Esophagus squamous epithelium (tissue), 5 donors: Measurements from ENCODE around the gene MMP11. TPM values are rescaled to one million over a fixed set of nuclear protein-coding genes. Genes with fewer than 3 reads are reported as not detected.
A peak's percentile ranks its signal among the peaks of the same experiment; 100 is the strongest.

Experiments used
- DNase-seq: peaks from one replicate; lab custom pipeline; 2025; lab: John Stamatoyannopoulos, UW
- H3K27ac ChIP-seq, 4 donors: fragments of 200-600 bp; sonication (generic); one replicate each; pipeline ENCODE4 v1.5.1; 2016 to 2019; ENCODE audit warnings: mild to moderate bottlenecking in 1 of 4
- H3K27me3 ChIP-seq, 4 donors: fragments of 200-600 bp; sonication (generic); 1 replicate in 3 of 4; 2 replicates in 1 of 4; pipeline versions ENCODE4 v1.5.1 to v1.6.0; 2017 to 2021; ENCODE audit warnings: antibody characterized with exemption in 1 of 4
- H3K36me3 ChIP-seq, 3 donors: fragments of 200-600 bp; sonication (generic); one replicate each; pipeline ENCODE4 v1.5.1; 2016 to 2019
- H3K4me1 ChIP-seq, 3 donors: fragments of 200-600 bp; sonication (generic); one replicate each; pipeline ENCODE4 v1.5.1; 2017 to 2019
- H3K4me3 ChIP-seq, 4 donors: fragments of 200-600 bp; sonication (generic); 1 replicate in 3 of 4; 2 replicates in 1 of 4; pipeline ENCODE4 v1.5.1; 2016 to 2019; ENCODE audit warnings: mild to moderate bottlenecking in 2 of 4, moderate library complexity in 1 of 4
- H3K9me3 ChIP-seq, 3 donors: fragments of 200-600 bp; sonication (generic); one replicate each; pipeline ENCODE4 v1.5.1; 2016 to 2019
- CTCF ChIP-seq, 6 experiments: fragments of 450-650 bp in 4 of 6; fragments of 200-600 bp in 2 of 6; sonication (generic) in 2 of 6; IDR thresholded peaks; one replicate each; pipeline ENCODE4 v1.5.1; 2016 to 2019; ENCODE audit warnings: antibody characterized with exemption in 6 of 6, mild to moderate bottlenecking in 4 of 6, moderate library complexity in 4 of 6
- POLR2A ChIP-seq, 4 donors: fragments of 450-650 bp; IDR thresholded peaks; one replicate each; pipeline ENCODE4 v1.6.1; 2017; ENCODE audit warnings: antibody characterized with exemption in 4 of 4, mild to moderate bottlenecking in 4 of 4, moderate library complexity in 3 of 4
- WGBS, 2 donors: methylation state at CpG; one replicate each; pipeline ENCODE4 v1.1.5; 2018; 5-methylcytosine and 5-hydroxymethylcytosine counted together
- intact Hi-C: fragments of 100-400 bp; cut with DNase I; formaldehyde crosslinking; loops from one replicate; pipeline ENCODE4 v1.15.0; 2022
- total RNA-seq, 4 donors: library from RNA; depleted of rRNA; stranded (reverse); fragments of >200 nt; gene quantifications; one replicate each; pipeline ENCODE4 v1.1.0, GENCODE V29; 2016
- donor health status: DM: yes; HTN: yes; CAD: no.

The MMP11 gene
- total RNA-seq, 4 donors from 2014 or later: 0.34 to 1.6 (median 1.1) TPM

- Histone ChIP-seq H3K27me3 (no peaks in the 10 kb centered on the region), H3K9me3 (no peaks in the 10 kb centered on the region), H3K4me3 (no peak overlapping the region), H3K36me3 (no peaks in the 10 kb centered on the region), H3K27ac (no peak overlapping the region), H3K4me1 (peaks cover 6 to 31% (median 18%) of the 10 kb centered on the region in 3 donors)
- no peak for TF ChIP-seq CTCF (IDR thresholded peaks at IDR 0.05)
- DNase-seq: no peak
- intact Hi-C loops: no loop called here
- WGBS, 2 donors: 83 to 89% methylated on average over 4 of the region's 5 CpGs
Observed at GRCh38 chr22:23779731-23780130, 7.1 kb downstream of the MMP11 start.

GRCh38 chr22:23780146-23780748, 7.6 kb downstream of the MMP11 start:
- no peak for DNase-seq
- intact Hi-C loops: no loop called here
- Histone ChIP-seq H3K27me3 (no peaks in the 10 kb centered on the region), H3K9me3 (no peaks in the 10 kb centered on the region), H3K36me3 (no peaks in the 10 kb centered on the region), H3K27ac (no peak overlapping the region), H3K4me1 (peaks cover 6 to 26% (median 13%) of the 10 kb centered on the region in 3 donors), H3K4me3 (no peak overlapping the region)
- TF ChIP-seq CTCF (IDR thresholded peaks at IDR 0.05) (no peak), POLR2A (IDR thresholded peaks at IDR 0.05) (no peak)
- 73% methylated on average over 9 of the region's 20 CpGs; no CpG with 5 or more reads in 1 of the 2 donors for WGBS, 2 donors

DNA sequence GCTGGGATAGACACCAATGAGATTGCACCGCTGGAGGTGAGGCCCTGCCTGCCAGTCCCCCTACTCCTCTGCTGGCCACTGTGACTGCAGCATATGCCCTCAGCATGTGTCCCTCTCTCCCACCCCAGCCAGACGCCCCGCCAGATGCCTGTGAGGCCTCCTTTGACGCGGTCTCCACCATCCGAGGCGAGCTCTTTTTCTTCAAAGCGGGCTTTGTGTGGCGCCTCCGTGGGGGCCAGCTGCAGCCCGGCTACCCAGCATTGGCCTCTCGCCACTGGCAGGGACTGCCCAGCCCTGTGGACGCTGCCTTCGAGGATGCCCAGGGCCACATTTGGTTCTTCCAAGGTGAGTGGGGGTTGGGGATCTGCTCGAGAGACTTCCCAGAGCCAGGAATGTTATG, 8.4 kb downstream of the MMP11 start:
- Histone ChIP-seq H3K36me3 (no peaks in the 10 kb centered on the region), H3K27ac (peak overlapping the region in 1 of 4 donors; percentile 33), H3K27me3 (no peaks in the 10 kb centered on the region), H3K4me3 (no peak overlapping the region), H3K4me1 (peaks cover 6 to 31% (median 13%) of the 10 kb centered on the region in 3 donors), H3K9me3 (no peaks in the 10 kb centered on the region)
- TF ChIP-seq CTCF (IDR thresholded peaks at IDR 0.05) (no peak), POLR2A (IDR thresholded peaks at IDR 0.05) (no peak)
- intact Hi-C loops: no loop called here
- WGBS, 2 donors: 86% methylated on average over 11 of the region's 15 CpGs; no CpG with 5 or more reads in 1 of the 2 donors
- DNase-seq: no peak

DNA sequence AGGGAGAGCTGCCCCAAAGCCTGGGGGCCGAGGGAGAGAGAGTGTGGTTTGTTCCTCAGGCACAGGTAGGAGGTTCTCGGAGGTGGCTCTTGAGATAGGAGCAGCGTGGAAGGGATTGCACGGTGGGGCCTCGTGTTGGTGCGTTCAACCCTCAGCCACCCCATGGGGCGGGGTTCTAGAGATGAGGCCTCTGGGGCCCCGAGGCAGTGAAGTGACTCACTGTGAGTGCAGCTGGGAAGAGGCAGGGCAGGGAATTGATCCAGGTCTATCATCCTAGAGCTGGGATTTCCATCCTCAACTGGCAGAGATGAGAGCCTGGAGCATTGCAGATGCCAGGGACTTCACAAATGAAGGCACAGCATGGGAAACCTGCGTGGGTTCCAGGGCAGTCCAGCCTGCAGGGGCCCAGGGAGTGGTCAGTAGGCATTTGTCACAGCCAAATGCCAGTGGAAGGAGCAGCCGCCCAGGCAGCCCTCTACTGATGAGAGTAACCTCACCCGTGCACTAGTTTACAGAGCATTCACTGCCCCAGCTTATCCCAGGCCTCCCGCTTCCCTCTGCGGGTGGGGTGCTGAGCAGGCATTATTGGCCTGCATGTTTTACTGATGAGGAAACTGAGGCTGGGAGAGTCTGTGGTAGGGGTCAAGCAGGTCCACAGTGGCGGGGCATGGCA, 9.0 kb downstream of the MMP11 start:
- Histone ChIP-seq H3K27me3 (no peaks in the 10 kb centered on the region), H3K36me3 (no peaks in the 10 kb centered on the region), H3K4me3 (no peak overlapping the region), H3K9me3 (no peaks in the 10 kb centered on the region), H3K4me1 (peaks cover 11 to 36% (median 19%) of the 10 kb centered on the region in 3 donors), H3K27ac (peak overlapping the region in 1 of 4 donors; percentile 33)
- no peak for TF ChIP-seq CTCF (IDR thresholded peaks at IDR 0.05)
- no peak for TF ChIP-seq POLR2A (IDR thresholded peaks at IDR 0.05)
- no peak for DNase-seq
- intact Hi-C loops: no loop called here
- 46 to 49% methylated on average over 9 to 10 of the region's 14 CpGs for WGBS, 2 donors

- H3K27ac ChIP-seq: no peak overlapping the region
- H3K36me3 ChIP-seq: no peaks in the 10 kb centered on the region
- H3K4me3 ChIP-seq: no peak overlapping the region
- intact Hi-C loops: no loop called here
- TF ChIP-seq CTCF (IDR thresholded peaks at IDR 0.05) (no peak), POLR2A (IDR thresholded peaks at IDR 0.05) (no peak)
- H3K4me1 ChIP-seq: peaks cover 11 to 37% (median 19%) of the 10 kb centered on the region in 3 donors
- no peaks in the 10 kb centered on the region for H3K27me3 ChIP-seq
- WGBS, 2 donors: 73 to 84% methylated on average over 3 to 7 of the region's 16 CpGs
- H3K9me3 ChIP-seq: no peaks in the 10 kb centered on the region
- no peak for DNase-seq
Observed at GRCh38 chr22:23782252-23782651, 9.6 kb downstream of the MMP11 start.
